NK-92 (cell line): Measurements from ENCODE around the gene FHIT.

Experiments used
- DNase-seq: peaks from one replicate; lab custom pipeline; 2025; ENCODE audit not compliant: unreplicated experiment; lab: John Stamatoyannopoulos, UW

FHIT gene

GRCh38 chr3:61251174-61251972 is at the start of gene FHIT:
Gene FHIT, minus strand, starts transcription at chr3:61251452.
- DNase-seq: peak; percentile 22

DNA sequence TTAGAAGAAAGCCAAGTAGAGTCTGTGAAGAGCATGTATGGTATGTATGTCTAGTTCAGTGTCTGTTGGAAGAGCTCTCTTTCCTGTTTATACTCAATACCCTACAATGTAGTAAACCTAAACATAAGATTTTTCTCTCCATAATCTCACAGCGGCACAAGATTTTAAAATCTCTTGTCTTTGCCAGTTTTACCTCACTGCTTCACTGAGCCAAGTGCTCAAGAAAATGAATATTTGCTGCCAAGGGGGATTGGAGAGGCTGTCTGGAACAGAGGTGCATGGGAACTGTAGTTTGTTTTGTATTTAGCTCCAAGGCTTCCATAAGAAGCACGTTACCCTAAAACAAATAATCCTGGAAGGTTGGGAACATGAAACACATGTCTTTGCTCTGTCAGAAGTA is 49.5 kb upstream of the FHIT start:
- no peak for DNase-seq

DNA sequence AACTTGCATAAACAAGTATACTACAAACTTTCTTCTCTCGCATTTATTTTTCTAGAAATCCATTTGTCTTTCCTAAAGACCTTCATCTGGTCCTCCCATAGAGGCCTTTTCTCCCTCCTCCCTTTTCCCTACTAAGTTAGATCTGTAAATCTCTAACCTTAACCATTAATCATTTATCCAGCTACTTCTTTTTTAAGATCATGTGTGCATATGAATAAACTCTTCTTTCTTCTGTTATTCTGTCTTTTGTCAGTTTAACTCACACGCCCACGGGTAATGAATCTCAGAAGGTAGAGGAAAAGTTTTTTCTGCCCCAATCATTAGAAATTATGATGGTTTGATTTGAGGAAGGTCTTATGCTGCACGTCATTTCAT is 48.7 kb upstream of the FHIT start:
- DNase-seq: no peak

GRCh38 chr3:61299343-61300005 is 48.2 kb upstream of the FHIT start:
- DNase-seq: no peak

- DNase-seq: no peak
Observed at GRCh38 chr3:61297821-61298220, 46.6 kb upstream of the FHIT start.

GRCh38 chr3:61288446-61288845 is 37.2 kb upstream of the FHIT start:
- no peak for DNase-seq

GRCh38 chr3:61283876-61284275 is 32.6 kb upstream of the FHIT start:
- no peak for DNase-seq

- DNase-seq: no peak
Observed at GRCh38 chr3:61278713-61279112, 27.5 kb upstream of the FHIT start.

DNA sequence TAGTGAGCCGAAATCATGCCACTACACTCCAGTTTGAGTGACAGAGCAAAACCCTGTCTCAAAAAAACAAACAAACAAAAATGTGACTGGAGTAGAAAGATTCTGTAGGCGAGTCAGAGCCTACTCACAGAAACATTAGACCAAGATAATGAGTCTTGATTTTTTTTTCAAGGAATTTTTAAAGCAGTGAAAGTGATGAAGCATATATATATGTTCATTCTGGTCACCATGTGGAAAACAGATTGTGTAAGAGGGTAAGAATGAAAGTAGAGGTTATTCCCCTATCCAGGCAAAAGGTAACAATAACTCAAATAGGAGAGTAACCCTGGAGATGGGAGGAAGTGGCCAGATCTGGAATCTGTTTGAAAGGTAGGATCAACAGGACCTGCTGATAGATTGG is 26.2 kb upstream of the FHIT start:
- no peak for DNase-seq

DNA sequence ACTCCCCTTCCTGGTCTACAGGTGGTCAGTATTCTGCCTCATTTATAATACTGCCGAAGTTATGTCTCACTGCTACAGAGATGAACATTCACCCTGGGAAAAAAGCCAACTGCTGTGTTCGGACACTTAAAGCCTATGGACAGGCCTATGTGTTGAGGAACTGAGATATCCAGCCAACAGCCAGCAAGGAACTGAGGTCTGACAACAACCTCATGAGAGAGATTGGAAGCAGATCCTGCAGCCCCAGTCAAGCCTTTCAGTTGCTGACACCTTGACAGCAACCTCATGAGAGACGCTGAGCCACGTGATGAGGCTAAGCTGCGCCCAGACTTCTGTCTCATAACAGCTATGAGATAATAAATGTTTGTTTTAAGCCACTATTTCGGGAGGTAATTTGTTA is 18.2 kb upstream of the FHIT start:
- DNase-seq: no peak

- DNase-seq: no peak
Observed at GRCh38 chr3:61268644-61269043, 17.4 kb upstream of the FHIT start.

GRCh38 chr3:61264281-61264680 is 13.0 kb upstream of the FHIT start:
- DNase-seq: no peak

DNA sequence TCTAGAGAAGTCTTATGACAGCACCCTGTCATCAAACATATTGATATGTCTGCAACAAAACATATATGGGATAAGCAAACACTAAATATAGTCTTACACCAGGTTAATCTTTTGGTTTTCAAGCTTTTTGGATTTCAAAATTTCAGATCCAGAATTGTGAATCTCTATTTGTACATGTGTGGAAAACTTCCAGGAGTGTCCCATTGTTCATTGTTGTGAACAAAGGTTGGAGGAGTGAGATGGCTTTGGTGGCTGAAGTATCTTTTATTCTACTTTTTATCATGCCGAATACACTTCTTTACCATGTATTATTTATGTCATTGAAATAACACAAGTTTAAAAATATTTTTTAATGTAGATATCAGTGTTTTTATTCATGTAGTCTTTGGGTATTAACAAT is 5.9 kb upstream of the FHIT start:
- DNase-seq: no peak

- DNase-seq: no peak
Observed at GRCh38 chr3:61253756-61254155, 2.5 kb upstream of the FHIT start.

- no peak for DNase-seq
Observed at GRCh38 chr3:61252836-61253235, 1.6 kb upstream of the FHIT start.

DNA sequence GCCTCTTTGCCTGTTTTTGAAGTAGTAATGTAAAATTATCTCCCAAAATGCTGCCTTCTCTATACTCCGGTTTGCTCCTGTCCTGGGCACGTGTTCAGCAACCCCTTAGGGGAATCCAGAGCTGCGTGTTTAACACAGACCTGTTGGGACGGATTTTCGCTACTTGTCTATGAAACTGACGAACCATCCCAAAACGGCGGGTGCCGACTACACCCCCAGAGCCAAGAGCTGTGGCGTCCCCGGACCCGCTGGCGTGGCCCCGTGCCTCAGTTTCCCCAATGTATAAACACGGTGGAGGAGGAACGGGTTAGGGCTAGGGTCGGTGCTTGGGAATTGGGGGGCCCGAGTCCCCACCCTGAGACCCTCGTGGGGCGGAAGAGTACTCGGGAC is 473 bp downstream of the FHIT start:
- no peak for DNase-seq

DNA sequence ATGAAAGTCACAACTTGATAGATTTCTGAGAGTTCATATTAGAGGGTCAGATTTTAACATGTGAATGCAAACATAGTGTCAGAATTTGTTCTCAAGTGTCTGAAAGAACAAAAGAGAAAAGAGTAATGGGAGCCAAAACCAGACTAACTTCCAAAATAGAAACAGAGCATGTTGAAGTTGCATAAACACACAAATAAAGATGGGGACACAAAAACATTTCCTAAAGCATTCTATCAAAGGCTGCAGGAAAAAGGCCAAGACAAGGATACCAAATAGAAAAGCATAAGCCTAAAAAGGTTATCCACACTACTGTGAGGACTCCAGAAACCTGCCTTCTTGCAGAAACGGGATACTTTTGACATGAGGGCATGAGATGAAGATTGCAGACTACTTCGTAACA is 2.8 kb downstream of the FHIT start:
- no peak for DNase-seq

- no peak for DNase-seq
Observed at GRCh38 chr3:61247191-61247590, 4.1 kb downstream of the FHIT start.

DNA sequence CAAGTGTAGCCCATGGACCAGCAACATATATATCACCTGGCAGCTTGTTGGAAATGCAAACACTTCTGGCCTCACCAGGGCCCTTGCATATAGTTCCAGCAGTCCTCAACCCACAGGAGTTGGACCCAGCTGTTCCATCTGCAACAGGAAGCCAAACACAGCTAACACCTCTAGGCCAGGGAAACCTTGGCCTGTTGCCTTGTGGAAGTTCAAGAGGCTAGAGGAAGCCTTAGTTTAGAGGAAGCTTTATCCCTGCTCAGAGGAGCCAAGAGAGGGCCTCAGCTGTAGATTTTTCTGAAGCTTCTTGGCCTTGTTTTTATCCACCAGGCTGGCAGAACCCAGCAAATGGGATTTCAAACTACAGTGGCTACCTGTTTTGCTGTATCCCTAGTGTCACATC is 11.4 kb downstream of the FHIT start:
- no peak for DNase-seq

DNA sequence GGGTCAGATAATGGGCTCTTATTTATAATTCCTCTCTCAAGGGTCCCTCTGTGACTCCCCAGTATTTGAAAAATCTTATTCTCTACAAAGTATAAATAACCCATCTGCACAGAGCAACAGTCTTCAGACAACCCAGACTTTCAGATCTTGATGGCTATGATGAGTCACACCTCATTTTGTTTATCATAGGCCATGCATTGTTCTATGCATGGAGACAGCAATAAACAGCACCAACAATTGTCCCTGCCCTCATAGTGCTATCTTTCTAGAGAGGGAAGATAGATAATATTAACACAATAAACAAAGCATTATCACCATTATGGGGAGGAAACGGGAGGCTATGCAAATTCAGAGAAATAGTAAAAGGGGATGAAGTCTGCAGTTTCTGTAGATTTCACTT is 13.4 kb downstream of the FHIT start:
- DNase-seq: no peak

GRCh38 chr3:61236556-61236955 is 14.7 kb downstream of the FHIT start:
- no peak for DNase-seq

- no peak for DNase-seq
Observed at GRCh38 chr3:61233746-61234145, 17.5 kb downstream of the FHIT start.

GRCh38 chr3:61231693-61232092 is 19.6 kb downstream of the FHIT start:
- no peak for DNase-seq
